Measurements from ENCODE around the gene REG4.

The REG4 gene

GRCh38 chr1:119778359-119778758 is 32.9 kb downstream of the REG4 start:
- H3K27ac Mint-ChIP-seq: no peak overlapping the region
- no peak overlapping the region for H3K4me3 Mint-ChIP-seq
- peaks cover 38% of the 10 kb centered on the region for H3K27me3 Mint-ChIP-seq
- no peak for DNase-seq
- H3K4me1 Mint-ChIP-seq: peaks cover 8% of the 10 kb centered on the region
- H3K9me3 Mint-ChIP-seq: no peaks in the 10 kb centered on the region
- no peak for ATAC-seq

- Mint-ChIP-seq H3K27ac (no peak overlapping the region), H3K4me1 (no peaks in the 10 kb centered on the region), H3K4me3 (no peak overlapping the region), H3K27me3 (peaks cover 24% of the 10 kb centered on the region), H3K9me3 (no peaks in the 10 kb centered on the region)
- DNase-seq: no peak
- ATAC-seq: no peak
Observed at GRCh38 chr1:119774746-119775490, 36.3 kb downstream of the REG4 start.

GRCh38 chr1:119773711-119774241 is 37.5 kb downstream of the REG4 start:
- Mint-ChIP-seq H3K9me3 (no peaks in the 10 kb centered on the region), H3K27me3 (peaks cover 16% of the 10 kb centered on the region), H3K27ac (no peak overlapping the region), H3K4me1 (no peaks in the 10 kb centered on the region), H3K4me3 (no peak overlapping the region)
- DNase-seq (no peak), ATAC-seq (no peak)

GRCh38 chr1:119772298-119772697 is 39.0 kb downstream of the REG4 start:
- Mint-ChIP-seq H3K4me3 (no peak overlapping the region), H3K9me3 (no peaks in the 10 kb centered on the region), H3K27ac (no peak overlapping the region), H3K27me3 (peaks cover 20% of the 10 kb centered on the region), H3K4me1 (peaks cover 4% of the 10 kb centered on the region)
- DNase-seq: no peak
- no peak for ATAC-seq

- DNase-seq (no peak), ATAC-seq (no peak)
- peaks cover 8% of the 10 kb centered on the region for H3K4me1 Mint-ChIP-seq
- no peak overlapping the region for H3K27ac Mint-ChIP-seq
- no peaks in the 10 kb centered on the region for H3K9me3 Mint-ChIP-seq
- no peak overlapping the region for H3K4me3 Mint-ChIP-seq
- peaks cover 25% of the 10 kb centered on the region for H3K27me3 Mint-ChIP-seq
Observed at GRCh38 chr1:119771770-119772169, 39.5 kb downstream of the REG4 start.

GRCh38 chr1:119771016-119771415 is 40.2 kb downstream of the REG4 start:
- H3K27me3 Mint-ChIP-seq: peaks cover 25% of the 10 kb centered on the region
- no peak for ATAC-seq

GRCh38 chr1:119768778-119769177 is 42.5 kb downstream of the REG4 start, which contains the start of gene HMGCS2:
Gene HMGCS2 (minus strand): TSS chr1:119768905. CDS start chr1:119768844, 61 bp downstream.
- DNase-seq (no peak), ATAC-seq (no peak)
- Mint-ChIP-seq H3K27ac (no peak within 1 kb of the TSS), H3K4me3 (no peak within 1 kb of the TSS), H3K9me3 (no peaks in the 10 kb centered on the region), H3K27me3 (peaks cover 31% of the 10 kb centered on the region), H3K4me1 (peaks cover 8% of the 10 kb centered on the region)

More at GRCh38 chr1:119771016-119771415, 40.2 kb downstream of the REG4 start:
- H3K4me3 Mint-ChIP-seq: no peak overlapping the region
- peaks cover 8% of the 10 kb centered on the region for H3K4me1 Mint-ChIP-seq
- DNase-seq: no peak
- H3K27ac Mint-ChIP-seq: no peak overlapping the region
- H3K9me3 Mint-ChIP-seq: no peaks in the 10 kb centered on the region

- DNase-seq (no peak), ATAC-seq (no peak)
- no peaks in the 10 kb centered on the region for H3K9me3 Mint-ChIP-seq
- no peak overlapping the region for H3K27ac Mint-ChIP-seq
- H3K27me3 Mint-ChIP-seq: peaks cover 24% of the 10 kb centered on the region
- H3K4me1 Mint-ChIP-seq: peaks cover 8% of the 10 kb centered on the region
- no peak overlapping the region for H3K4me3 Mint-ChIP-seq
Observed at GRCh38 chr1:119767486-119767885, 43.8 kb downstream of the REG4 start.

- Mint-ChIP-seq H3K27me3 (peaks cover 24% of the 10 kb centered on the region), H3K4me3 (no peak overlapping the region), H3K9me3 (no peaks in the 10 kb centered on the region), H3K4me1 (peaks cover 8% of the 10 kb centered on the region), H3K27ac (no peak overlapping the region)
- DNase-seq: no peak
- ATAC-seq: no peak
Observed at GRCh38 chr1:119766374-119766794, 44.9 kb downstream of the REG4 start.

- Mint-ChIP-seq H3K4me1 (peaks cover 8% of the 10 kb centered on the region), H3K4me3 (no peak overlapping the region), H3K9me3 (no peaks in the 10 kb centered on the region), H3K27ac (no peak overlapping the region), H3K27me3 (peaks cover 24% of the 10 kb centered on the region)
- no peak for ATAC-seq
- no peak for DNase-seq
Observed at GRCh38 chr1:119764220-119764619, 47.0 kb downstream of the REG4 start.

GRCh38 chr1:119762953-119763352 is 48.3 kb downstream of the REG4 start:
- Mint-ChIP-seq H3K9me3 (no peaks in the 10 kb centered on the region), H3K27ac (no peak overlapping the region), H3K4me1 (peaks cover 15% of the 10 kb centered on the region), H3K27me3 (peaks cover 24% of the 10 kb centered on the region), H3K4me3 (no peak overlapping the region)
- no peak for ATAC-seq
- DNase-seq: no peak

GRCh38 chr1:119762409-119762808 is 48.9 kb downstream of the REG4 start:
- H3K9me3 Mint-ChIP-seq: no peaks in the 10 kb centered on the region
- ATAC-seq (no peak), DNase-seq (no peak)
- no peak overlapping the region for H3K4me3 Mint-ChIP-seq
- H3K27ac Mint-ChIP-seq: no peak overlapping the region
- peaks cover 12% of the 10 kb centered on the region for H3K4me1 Mint-ChIP-seq
- peaks cover 22% of the 10 kb centered on the region for H3K27me3 Mint-ChIP-seq

- no peak overlapping the region for H3K4me3 Mint-ChIP-seq
Observed at GRCh38 chr1:119758584-119758983, 52.7 kb downstream of the REG4 start.

GRCh38 chr1:119752592-119752991 is 58.7 kb downstream of the REG4 start:
- Mint-ChIP-seq H3K4me1 (peaks cover 9% of the 10 kb centered on the region), H3K27me3 (peaks cover 34% of the 10 kb centered on the region), H3K27ac (no peak overlapping the region), H3K4me3 (no peak overlapping the region), H3K9me3 (no peaks in the 10 kb centered on the region)
- DNase-seq: no peak
- ATAC-seq: no peak

More at GRCh38 chr1:119758584-119758983, 52.7 kb downstream of the REG4 start:
- H3K27ac Mint-ChIP-seq: peak overlapping the region in 1 of 2 donors; percentile 74
- peaks cover 7% of the 10 kb centered on the region for H3K4me1 Mint-ChIP-seq
- peak in 1 of 2 donors; percentile 31 for DNase-seq
- peaks cover 8% of the 10 kb centered on the region for H3K27me3 Mint-ChIP-seq
- H3K9me3 Mint-ChIP-seq: no peaks in the 10 kb centered on the region
- ATAC-seq: peak; percentile 90

GRCh38 chr1:119748040-119748439 is 63.2 kb downstream of the REG4 start:
- peaks cover 49% of the 10 kb centered on the region for H3K4me1 Mint-ChIP-seq
- H3K4me3 Mint-ChIP-seq: no peak overlapping the region
- no peaks in the 10 kb centered on the region for H3K9me3 Mint-ChIP-seq
- ATAC-seq (no peak), DNase-seq (no peak)
- peak overlapping the region in 1 of 2 donors; percentile 49 for H3K27ac Mint-ChIP-seq
- H3K27me3 Mint-ChIP-seq: peaks cover 26% of the 10 kb centered on the region

GRCh38 chr1:119747451-119747850 is 63.8 kb downstream of the REG4 start:
- Mint-ChIP-seq H3K9me3 (no peaks in the 10 kb centered on the region), H3K27ac (peak overlapping the region in 1 of 2 donors; percentile 49), H3K27me3 (peaks cover 23% of the 10 kb centered on the region), H3K4me3 (no peak overlapping the region), H3K4me1 (peaks cover 46% of the 10 kb centered on the region)
- ATAC-seq (no peak), DNase-seq (no peak)

Measured in stimulated activated naive CD8-positive, alpha-beta T cell treated with anti-CD3 and anti-CD28 coated beads, Interleukin-15, amount 100 ng/mL, for 72 hours (primary cell).